OCI-LY1 (cell line): ENCODE measurements around the gene NAV2.

ENCODE experiments used
- H2AFZ ChIP-seq: fragments of 200-600 bp; sonication (generic), shearing (Covaris generic); 2 replicates; pipeline ENCODE4 v1.6.0; 2014; ENCODE audit warnings: antibody characterized with exemption, mild to moderate bottlenecking, low read length
- H3F3A ChIP-seq: fragments of 200-600 bp; sonication (generic), shearing (Covaris generic); 2 replicates; pipeline ENCODE4 v1.6.0; 2014; ENCODE audit warnings: mild to moderate bottlenecking, antibody characterized with exemption, low read length, moderate library complexity; ENCODE audit not compliant: insufficient read depth
- H3K27ac ChIP-seq: fragments of 200-600 bp; sonication (generic); 2 replicates; pipeline ENCODE4 v1.5.1; 2014; ENCODE audit warnings: low read length, mixed run types, mild to moderate bottlenecking, low read depth; ENCODE audit not compliant: poor library complexity, severe bottlenecking
- H3K27me3 ChIP-seq: fragments of 200-600 bp; sonication (generic); 2 replicates; pipeline ENCODE4 v1.6.0; 2014; ENCODE audit warnings: antibody characterized with exemption, mild to moderate bottlenecking, low read length, moderate library complexity; ENCODE audit not compliant: insufficient read depth
- H3K36me3 ChIP-seq: fragments of 200-600 bp; sonication (generic); 2 replicates; pipeline ENCODE4 v1.6.1; 2014; ENCODE audit warnings: mild to moderate bottlenecking, antibody characterized with exemption, low read length, moderate library complexity, mixed read lengths; ENCODE audit not compliant: insufficient read depth
- H3K4me1 ChIP-seq: fragments of 200-600 bp; sonication (generic); 2 replicates; pipeline ENCODE4 v1.5.1; 2014; ENCODE audit warnings: mild to moderate bottlenecking, low read length, moderate library complexity; ENCODE audit not compliant: insufficient read depth, severe bottlenecking
- H3K4me2 ChIP-seq: fragments of 200-600 bp; sonication (generic), shearing (Covaris generic); 2 replicates; pipeline ENCODE4 v1.6.1; 2014; ENCODE audit warnings: low read length
- H3K4me3 ChIP-seq: fragments of 200-600 bp; sonication (generic); 2 replicates; pipeline ENCODE4 v1.5.1; 2014; ENCODE audit warnings: low read length, low read depth, mild to moderate bottlenecking, mixed read lengths; ENCODE audit not compliant: poor library complexity, severe bottlenecking
- H3K79me2 ChIP-seq: fragments of 200-600 bp; shearing (Covaris generic); 2 replicates; pipeline ENCODE4 v1.6.1; 2016; ENCODE audit warnings: mixed run types, low read length, mixed read lengths; ENCODE audit not compliant: insufficient read depth
- H3K9ac ChIP-seq: fragments of 200-600 bp; sonication (generic), shearing (Covaris generic); 2 replicates; pipeline ENCODE4 v1.6.1; 2014; ENCODE audit warnings: mild to moderate bottlenecking, low read length, mixed read lengths
- H3K9me2 ChIP-seq: fragments of 200-600 bp; sonication (generic), shearing (Covaris generic); 2 replicates; pipeline ENCODE4 v1.6.1; 2014; ENCODE audit warnings: low read depth, mild to moderate bottlenecking, low read length, mixed read lengths
- H3K9me3 ChIP-seq: fragments of 200-600 bp; shearing (Covaris generic); 2 replicates; pipeline ENCODE4 v1.6.1; 2014; ENCODE audit warnings: low read length, mixed read lengths
- H4K20me1 ChIP-seq: fragments of 200-600 bp; sonication (generic), shearing (Covaris generic); 2 replicates; pipeline ENCODE4 v1.6.0; 2016; ENCODE audit warnings: mild to moderate bottlenecking, low read length; ENCODE audit not compliant: insufficient read depth
- CTCF ChIP-seq: fragments of 200-600 bp; sonication (generic), shearing (Covaris generic); IDR thresholded peaks from 2 replicates; pipeline ENCODE4 v1.5.1; 2017; ENCODE audit warnings: mild to moderate bottlenecking, antibody characterized with exemption, low read length, moderate library complexity, mixed read lengths
- EZH2 ChIP-seq: fragments of 200-600 bp; sonication (generic), shearing (Covaris generic); IDR thresholded peaks from 2 replicates; pipeline ENCODE4 v1.8.0; 2017; ENCODE audit warnings: borderline replicate concordance, mixed run types, mild to moderate bottlenecking, antibody characterized with exemption, low read length, moderate library complexity, mixed read lengths

The NAV2 gene

GRCh38 chr11:20060647-20061205 lies 348.1 kb downstream of the NAV2 start:
- Histone ChIP-seq H3K4me3 (no peak overlapping the region), H3K9me2 (no peaks in the 10 kb centered on the region), H3K4me2 (no peak overlapping the region), H3K4me1 (no peaks in the 10 kb centered on the region), H3K36me3 (no peaks in the 10 kb centered on the region), H3F3A (no peaks in the 10 kb centered on the region), H3K9me3 (no peaks in the 10 kb centered on the region), H3K27ac (no peak overlapping the region), H3K27me3 (peaks cover 3% of the 10 kb centered on the region; the same call in 1 of the 2 replicates), H4K20me1 (no peaks in the 10 kb centered on the region), H2AFZ (no peak overlapping the region), H3K79me2 (no peaks in the 10 kb centered on the region), H3K9ac (no peak overlapping the region)
- TF ChIP-seq CTCF (no peak), EZH2 (no peak)

GRCh38 chr11:20061776-20062175 lies 349.1 kb downstream of the NAV2 start:
- H3F3A ChIP-seq: no peaks in the 10 kb centered on the region
- H4K20me1 ChIP-seq: no peaks in the 10 kb centered on the region
- H3K4me1 ChIP-seq: no peaks in the 10 kb centered on the region
- H3K9me3 ChIP-seq: no peaks in the 10 kb centered on the region
- H2AFZ ChIP-seq: no peak overlapping the region
- peaks cover 3% of the 10 kb centered on the region for H3K27me3 ChIP-seq
- H3K4me2 ChIP-seq: no peak overlapping the region
- no peak for TF ChIP-seq CTCF
- TF ChIP-seq EZH2: no peak
- H3K4me3 ChIP-seq: no peak overlapping the region
- H3K27ac ChIP-seq: no peak overlapping the region
- H3K9ac ChIP-seq: no peak overlapping the region
- H3K9me2 ChIP-seq: no peaks in the 10 kb centered on the region
- H3K36me3 ChIP-seq: no peaks in the 10 kb centered on the region
- H3K79me2 ChIP-seq: no peaks in the 10 kb centered on the region

- no peaks in the 10 kb centered on the region for H3K9me2 ChIP-seq
- H3K4me1 ChIP-seq: no peaks in the 10 kb centered on the region
- no peaks in the 10 kb centered on the region for H3K9me3 ChIP-seq
- no peaks in the 10 kb centered on the region for H3K36me3 ChIP-seq
- no peak overlapping the region for H3K27ac ChIP-seq
- no peaks in the 10 kb centered on the region for H4K20me1 ChIP-seq
- H3K4me2 ChIP-seq: no peak overlapping the region
- TF ChIP-seq EZH2 (no peak), CTCF (no peak)
- no peaks in the 10 kb centered on the region for H3F3A ChIP-seq
- H3K79me2 ChIP-seq: no peaks in the 10 kb centered on the region
- no peak overlapping the region for H3K9ac ChIP-seq
- H2AFZ ChIP-seq: no peak overlapping the region
- no peak overlapping the region for H3K4me3 ChIP-seq
- H3K27me3 ChIP-seq: peaks cover 3% of the 10 kb centered on the region
Observed at GRCh38 chr11:20064961-20065405, 352.3 kb downstream of the NAV2 start.
